Mesenchymal stem cell (in vitro differentiated cells and primary cell): ENCODE data around the gene TEC.

ENCODE experiments used
- DNase-seq: peaks from one replicate; pipeline ENCODE4 v3.0.0-alpha.2; 2013
- H2AFZ ChIP-seq: one replicate; pipeline ENCODE4 v1.6.1; 2013; ENCODE audit warnings: low read depth, mild to moderate bottlenecking, control low read depth, inconsistent platforms, low read length, moderate library complexity
- H2AK5ac ChIP-seq: 2 replicates; pipeline ENCODE4 v1.6.1; 2013; ENCODE audit warnings: low read length, moderate library complexity, mild to moderate bottlenecking, inconsistent platforms; ENCODE audit not compliant: severe bottlenecking
- H2BK120ac ChIP-seq: one replicate; pipeline ENCODE4 v1.6.1; 2013; ENCODE audit warnings: low read depth, mild to moderate bottlenecking, inconsistent platforms, low read length, moderate library complexity
- H2BK12ac ChIP-seq, 2 experiments: one replicate each; pipeline ENCODE4 v1.6.1; 2013; ENCODE audit warnings: inconsistent platforms in 2 of 2, low read length in 2 of 2, mild to moderate bottlenecking in 2 of 2, moderate library complexity in 2 of 2, control low read depth in 1 of 2
- H2BK15ac ChIP-seq: one replicate; pipeline ENCODE4 v1.6.1; 2013; ENCODE audit warnings: mild to moderate bottlenecking, low read depth, inconsistent platforms; ENCODE audit not compliant: poor library complexity, severe bottlenecking
- H2BK5ac ChIP-seq: 2 replicates; pipeline ENCODE4 v1.6.1; 2013; ENCODE audit warnings: low read depth, mild to moderate bottlenecking, low read length, control low read depth, inconsistent platforms; ENCODE audit not compliant: poor library complexity, severe bottlenecking
- H3K14ac ChIP-seq, 2 experiments: one replicate each; pipeline ENCODE4 v1.6.1; 2013; ENCODE audit warnings: inconsistent platforms in 2 of 2, low read length in 2 of 2, control low read depth in 1 of 2, mild to moderate bottlenecking in 1 of 2, moderate library complexity in 1 of 2
- H3K18ac ChIP-seq, 2 experiments: one replicate each; pipeline ENCODE4 v1.6.1; 2013; ENCODE audit warnings: inconsistent platforms in 2 of 2, low read length in 2 of 2, control low read depth in 1 of 2, low read depth in 1 of 2, mild to moderate bottlenecking in 1 of 2
- H3K23ac ChIP-seq, 2 experiments: one replicate each; pipeline ENCODE4 v1.6.1; 2013; ENCODE audit warnings: inconsistent platforms in 2 of 2, low read length in 2 of 2, mild to moderate bottlenecking in 2 of 2, moderate library complexity in 2 of 2, control low read depth in 1 of 2
- H3K27ac ChIP-seq: 2 replicates; pipeline ENCODE4 v1.5.1; 2013; ENCODE audit warnings: mild to moderate bottlenecking, moderate library complexity, low read length, control low read depth, inconsistent platforms; ENCODE audit not compliant: poor library complexity, severe bottlenecking
- H3K27me3 ChIP-seq, 2 experiments: 2 replicates each; pipeline versions ENCODE4 v1.6.1 to v1.7.0; 2013; ENCODE audit warnings: low read length in 2 of 2, mild to moderate bottlenecking in 2 of 2, moderate library complexity in 2 of 2, control low read depth in 1 of 2, inconsistent platforms in 1 of 2; ENCODE audit not compliant: control insufficient read depth in 1 of 2, insufficient read depth in 1 of 2
- H3K36me3 ChIP-seq, 2 experiments: 2 replicates each; pipeline versions ENCODE4 v1.6.1 to v1.7.0; 2013; ENCODE audit warnings: low read length in 2 of 2, control low read depth in 1 of 2, inconsistent platforms in 1 of 2, low read depth in 1 of 2, mild to moderate bottlenecking in 1 of 2; ENCODE audit not compliant: insufficient read depth in 2 of 2, control insufficient read depth in 1 of 2
- H3K4ac ChIP-seq, 2 experiments: one replicate each; pipeline ENCODE4 v1.6.1; 2013; ENCODE audit warnings: inconsistent platforms in 2 of 2, low read length in 2 of 2, mild to moderate bottlenecking in 2 of 2, moderate library complexity in 2 of 2, control low read depth in 1 of 2, low read depth in 1 of 2
- H3K4me1 ChIP-seq: 2 replicates; pipeline ENCODE4 v1.6.1; 2013; ENCODE audit warnings: low read depth, low read length, control low read depth; ENCODE audit not compliant: control insufficient read depth, insufficient read depth
- H3K4me2 ChIP-seq: 2 replicates; pipeline ENCODE4 v1.6.1; 2013; ENCODE audit warnings: low read length, mild to moderate bottlenecking, inconsistent platforms; ENCODE audit not compliant: poor library complexity, severe bottlenecking
- H3K4me3 ChIP-seq, 2 experiments: 2 replicates each; pipeline versions ENCODE4 v1.5.1 to v1.7.0; 2013; ENCODE audit warnings: low read length in 2 of 2, mild to moderate bottlenecking in 2 of 2, control low read depth in 1 of 2, low read depth in 1 of 2; ENCODE audit not compliant: insufficient read depth in 1 of 2
- H3K79me1 ChIP-seq: replicated peaks from 2 replicates; pipeline ENCODE4 v1.6.1; 2013; ENCODE audit warnings: mild to moderate bottlenecking, control low read depth, low read length, inconsistent platforms; ENCODE audit not compliant: poor library complexity, severe bottlenecking
- H3K9ac ChIP-seq: 2 replicates; pipeline ENCODE4 v1.7.0; 2013; ENCODE audit warnings: mild to moderate bottlenecking, low read length, moderate library complexity
- H3K9me3 ChIP-seq: 2 replicates; pipeline ENCODE4 v1.7.0; 2013; ENCODE audit warnings: mild to moderate bottlenecking, low read length; ENCODE audit not compliant: control insufficient read depth
- H4K8ac ChIP-seq: one replicate; pipeline ENCODE4 v1.6.1; 2013; ENCODE audit warnings: inconsistent platforms, mild to moderate bottlenecking, low read length, moderate library complexity
- H4K91ac ChIP-seq: one replicate; pipeline ENCODE4 v1.6.1; 2013; ENCODE audit warnings: mild to moderate bottlenecking, low read length, inconsistent platforms
- WGBS: methylation state at CpG from one replicate; pipeline ENCODE4 v1.1.7; 2013; ENCODE audit warnings: mixed read lengths; 5-methylcytosine and 5-hydroxymethylcytosine counted together

The TEC gene

DNA sequence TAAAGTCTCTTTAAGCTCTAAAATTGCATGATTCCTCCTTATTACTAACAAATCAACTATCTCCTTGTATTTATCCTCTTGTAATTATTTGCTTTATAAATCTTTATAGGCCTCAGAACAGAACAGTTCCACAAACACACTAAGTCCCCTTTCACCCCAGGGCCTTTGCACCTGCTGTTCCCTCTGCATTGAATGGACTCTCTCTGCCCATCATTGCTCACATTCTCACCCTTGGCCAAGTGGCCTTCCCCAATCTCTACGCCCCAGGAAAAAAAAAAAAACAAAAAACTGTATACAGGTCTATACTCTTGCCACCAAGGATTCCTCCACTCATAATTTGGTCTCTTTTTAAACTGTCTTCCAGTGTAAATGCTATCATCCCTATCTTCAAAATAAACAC lies 53.7 kb downstream of the TEC start:
- no peak overlapping the region for H2BK12ac ChIP-seq

DNA sequence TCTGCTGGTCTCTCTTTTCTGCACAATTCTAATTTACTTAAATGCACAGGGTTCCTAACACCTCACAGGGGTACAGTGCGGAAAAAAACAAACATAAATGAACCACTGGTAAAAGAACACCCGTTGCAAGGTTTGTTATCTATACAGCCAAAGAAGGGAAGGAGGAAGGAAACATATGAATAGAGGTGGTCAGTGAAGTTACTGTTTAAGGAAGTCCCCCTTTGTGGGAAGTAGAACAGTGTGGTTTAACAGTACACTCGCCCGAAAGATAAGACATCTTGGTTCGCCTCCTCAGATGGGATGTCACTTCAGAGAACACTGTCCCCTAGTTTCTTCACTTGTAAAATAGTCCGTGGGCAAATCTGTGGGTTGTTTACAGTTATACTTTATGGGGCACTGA lies 57.5 kb downstream of the TEC start:
- H3K36me3 ChIP-seq, result no peaks in the 10 kb centered on the region
- H3K4me1 ChIP-seq, result no peaks in the 10 kb centered on the region
- 92% methylated on average over 5 of the region's 6 CpGs for WGBS
- H2BK5ac ChIP-seq, result no peak overlapping the region
- H3K18ac ChIP-seq, result no peak overlapping the region
- H2BK15ac ChIP-seq, result no peak overlapping the region
- no peak overlapping the region for H2AK5ac ChIP-seq
- H3K4me2 ChIP-seq, result no peak overlapping the region
- no peak overlapping the region for H3K9ac ChIP-seq
- H2BK12ac ChIP-seq, result no peak overlapping the region
- H2BK120ac ChIP-seq, result no peak overlapping the region
- no peak overlapping the region for H3K4ac ChIP-seq
- H3K79me1 ChIP-seq, result peaks cover 6% of the 10 kb centered on the region
- H2AFZ ChIP-seq, result no peak overlapping the region
- H3K4me3 ChIP-seq, result no peak overlapping the region
- no peak overlapping the region for H3K14ac ChIP-seq
- no peak overlapping the region for H4K8ac ChIP-seq
- no peaks in the 10 kb centered on the region for H3K27me3 ChIP-seq
- no peak for DNase-seq
- no peak overlapping the region for H4K91ac ChIP-seq
- H3K23ac ChIP-seq, result no peak overlapping the region
- no peaks in the 10 kb centered on the region for H3K9me3 ChIP-seq
- no peak overlapping the region for H3K27ac ChIP-seq

More for the DNA sequence above, 53.7 kb downstream of the TEC start:
- no peak overlapping the region for H2AK5ac ChIP-seq
- no peak overlapping the region for H3K18ac ChIP-seq
- DNase-seq, result no peak
- H3K9ac ChIP-seq, result no peak overlapping the region
- H2BK15ac ChIP-seq, result no peak overlapping the region
- H3K4me1 ChIP-seq, result no peaks in the 10 kb centered on the region
- H4K91ac ChIP-seq, result no peak overlapping the region
- H3K27me3 ChIP-seq, result no peaks in the 10 kb centered on the region
- WGBS, result 100% methylated on average over 1 of the region's 1 CpG
- no peak overlapping the region for H3K4me2 ChIP-seq
- H3K27ac ChIP-seq, result no peak overlapping the region
- H3K79me1 ChIP-seq, result peaks cover 3% of the 10 kb centered on the region
- H2BK120ac ChIP-seq, result no peak overlapping the region
- no peak overlapping the region for H3K4ac ChIP-seq
- no peak overlapping the region for H3K4me3 ChIP-seq
- no peaks in the 10 kb centered on the region for H3K36me3 ChIP-seq
- H3K9me3 ChIP-seq, result no peaks in the 10 kb centered on the region
- H2BK5ac ChIP-seq, result no peak overlapping the region
- no peak overlapping the region for H4K8ac ChIP-seq
- no peak overlapping the region for H2AFZ ChIP-seq
- H3K23ac ChIP-seq, result no peak overlapping the region
- H3K14ac ChIP-seq, result no peak overlapping the region

DNA sequence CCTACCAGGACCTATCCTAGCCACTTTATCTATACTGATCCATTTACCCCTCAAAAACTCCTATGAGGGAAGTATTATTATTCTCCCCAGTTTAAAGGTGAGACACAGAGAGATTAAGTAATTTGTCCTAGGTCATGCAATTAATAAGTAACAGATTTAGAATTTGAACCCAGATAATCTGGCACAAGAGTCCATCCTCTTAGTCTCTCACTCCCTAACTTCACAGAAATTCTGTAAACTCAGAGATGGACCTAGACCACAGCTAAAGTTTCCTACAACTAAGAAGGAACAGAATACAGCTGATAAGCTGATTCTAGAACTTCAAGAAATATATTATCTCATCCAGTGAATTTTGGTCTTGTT lies 58.7 kb downstream of the TEC start:
- no peak overlapping the region for H3K14ac ChIP-seq
- H3K27me3 ChIP-seq, result no peaks in the 10 kb centered on the region
- H3K4me1 ChIP-seq, result no peaks in the 10 kb centered on the region
- H2AK5ac ChIP-seq, result no peak overlapping the region
- H4K8ac ChIP-seq, result no peak overlapping the region
- no peak overlapping the region for H2BK12ac ChIP-seq
- no peak overlapping the region for H3K27ac ChIP-seq
- H3K9ac ChIP-seq, result no peak overlapping the region
- no peak overlapping the region for H2AFZ ChIP-seq
- H2BK15ac ChIP-seq, result no peak overlapping the region
- no peak for DNase-seq
- peaks cover 9% of the 10 kb centered on the region for H3K79me1 ChIP-seq
- H3K9me3 ChIP-seq, result no peaks in the 10 kb centered on the region
- H3K36me3 ChIP-seq, result no peaks in the 10 kb centered on the region
- no peak overlapping the region for H4K91ac ChIP-seq
- H2BK120ac ChIP-seq, result no peak overlapping the region
- no peak overlapping the region for H3K23ac ChIP-seq
- H3K4me3 ChIP-seq, result no peak overlapping the region
- no peak overlapping the region for H2BK5ac ChIP-seq
- no peak overlapping the region for H3K4ac ChIP-seq
- no peak overlapping the region for H3K18ac ChIP-seq
- no peak overlapping the region for H3K4me2 ChIP-seq

DNA sequence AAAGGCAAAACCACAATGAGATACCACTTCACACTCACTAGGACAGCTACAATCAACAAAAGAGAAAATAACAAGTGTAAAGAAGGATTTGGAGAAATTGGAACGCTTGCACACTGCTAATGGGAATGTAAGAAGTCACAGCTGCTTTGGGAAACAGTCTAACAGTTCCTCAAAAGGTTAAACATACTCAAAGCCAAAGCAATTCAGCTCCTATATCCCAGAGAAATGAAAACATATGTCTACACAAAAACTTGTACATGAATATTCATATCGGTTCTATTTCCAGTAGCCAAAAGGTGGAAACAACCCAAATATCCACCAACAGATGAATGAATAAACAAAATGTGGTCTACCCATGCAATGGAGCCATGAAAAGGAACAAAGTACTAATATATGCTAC lies 64.0 kb downstream of the TEC start:
- H2BK12ac ChIP-seq, result no peak overlapping the region
- H2BK15ac ChIP-seq, result no peak overlapping the region
- no peak overlapping the region for H2BK120ac ChIP-seq
- no peak overlapping the region for H3K4me3 ChIP-seq
- H3K18ac ChIP-seq, result no peak overlapping the region
- H2AFZ ChIP-seq, result no peak overlapping the region
- H2AK5ac ChIP-seq, result no peak overlapping the region
- no peak overlapping the region for H3K4ac ChIP-seq
- no peak overlapping the region for H3K23ac ChIP-seq
- H4K91ac ChIP-seq, result no peak overlapping the region
- whole genome bisulfite sequencing, result 96% methylated on average over 2 of the region's 2 CpGs
- no peak for DNase-seq
- H3K4me1 ChIP-seq, result peaks cover 5% of the 10 kb centered on the region
- peaks cover 3% of the 10 kb centered on the region for H3K9me3 ChIP-seq
- no peak overlapping the region for H3K4me2 ChIP-seq
- no peak overlapping the region for H3K14ac ChIP-seq
- no peaks in the 10 kb centered on the region for H3K36me3 ChIP-seq
- no peak overlapping the region for H2BK5ac ChIP-seq
- no peak overlapping the region for H3K9ac ChIP-seq
- H4K8ac ChIP-seq, result no peak overlapping the region
- H3K27me3 ChIP-seq, result no peaks in the 10 kb centered on the region
- peaks cover 11% of the 10 kb centered on the region for H3K79me1 ChIP-seq
- no peak overlapping the region for H3K27ac ChIP-seq
